Measurements from ENCODE around the gene RC3H2. TPM values are rescaled to one million over a fixed set of nuclear protein-coding genes. Genes with fewer than 3 reads are reported as not detected.

The RC3H2 gene
- polyA plus RNA-seq, 3 donors = 4.7 to 11.7 (median 9.8) TPM

Other genes with a start within 250 kb of the RC3H2 start
- not detected for gene OR1B1, start 247.7 kb downstream of the RC3H2 start, polyA plus RNA-seq
- gene OR1L1, start 243.6 kb downstream of the RC3H2 start, polyA plus RNA-seq = not detected
- gene OR1L3, start 230.2 kb downstream of the RC3H2 start, polyA plus RNA-seq = not detected
- not detected for gene OR1L4, start 181.4 kb downstream of the RC3H2 start, polyA plus RNA-seq
- not detected for gene OR1L6, start 163.1 kb downstream of the RC3H2 start, polyA plus RNA-seq
- gene OR5C1, start 116.4 kb downstream of the RC3H2 start, polyA plus RNA-seq = under 1 TPM in 1 of 3 donors, not detected in 2; 0.34 TPM
- gene OR1K1, start 105.2 kb downstream of the RC3H2 start, polyA plus RNA-seq = not detected
- gene PDCL, start 76.8 kb downstream of the RC3H2 start, polyA plus RNA-seq = 10 to 100 TPM in 1 of 3 donors, 1 to 10 TPM in 2; 4.3 to 12.1 (median 7.1) TPM
- gene ZBTB6, start 8.0 kb upstream of the RC3H2 start, polyA plus RNA-seq = 1 to 10 TPM; 1.9 to 3.3 (median 2.3) TPM
- 1 to 10 TPM; 2.0 to 2.2 (median 2.1) TPM for gene ZBTB26, start 26.2 kb upstream of the RC3H2 start, polyA plus RNA-seq
- 10 to 100 TPM in 2 of 3 donors, 1 to 10 TPM in 1; 7.9 to 16.5 (median 16.1) TPM for gene RABGAP1, start 35.7 kb upstream of the RC3H2 start, polyA plus RNA-seq
- gene GPR21, start 128.3 kb upstream of the RC3H2 start, polyA plus RNA-seq = under 1 TPM in 2 of 3 donors, not detected in 1; 0.07 to 0.37 TPM

Measured in adipose tissue (tissue), 3 donors.